Effector memory CD4-positive, alpha-beta T cell (primary cell): ENCODE data around the gene BMERB1.

ENCODE experiments used
- DNase-seq, 3 donors: peaks; one replicate each; pipeline ENCODE4 v3.0.0-alpha.2; 2020
- H3K27ac ChIP-seq: 2 replicates; pipeline ENCODE4 v1.7.0; 2013; ENCODE audit warnings: mild to moderate bottlenecking, low read length, moderate library complexity; ENCODE audit not compliant: insufficient read depth, poor library complexity, severe bottlenecking
- H3K27me3 ChIP-seq: replicated peaks from 2 replicates; pipeline ENCODE4 v1.7.0; 2013; ENCODE audit warnings: mild to moderate bottlenecking, low read length; ENCODE audit not compliant: insufficient read depth, control insufficient read depth, poor library complexity, severe bottlenecking
- H3K36me3 ChIP-seq: 2 replicates; pipeline ENCODE4 v1.7.0; 2013; ENCODE audit warnings: mild to moderate bottlenecking, low read length, moderate library complexity; ENCODE audit not compliant: control insufficient read depth, insufficient read depth
- H3K4me1 ChIP-seq: 2 replicates; pipeline ENCODE4 v1.7.0; 2013; ENCODE audit warnings: low read length, mild to moderate bottlenecking; ENCODE audit not compliant: control insufficient read depth, insufficient read depth, poor library complexity, severe bottlenecking
- H3K4me3 ChIP-seq: 2 replicates; pipeline ENCODE4 v1.7.0; 2013; ENCODE audit warnings: low read length, low read depth, mild to moderate bottlenecking; ENCODE audit not compliant: insufficient read depth, poor library complexity, severe bottlenecking
- H3K9me3 ChIP-seq: 2 replicates; pipeline ENCODE4 v1.7.0; 2013; ENCODE audit warnings: mild to moderate bottlenecking, low read length, moderate library complexity; ENCODE audit not compliant: control insufficient read depth

Gene BMERB1

DNA sequence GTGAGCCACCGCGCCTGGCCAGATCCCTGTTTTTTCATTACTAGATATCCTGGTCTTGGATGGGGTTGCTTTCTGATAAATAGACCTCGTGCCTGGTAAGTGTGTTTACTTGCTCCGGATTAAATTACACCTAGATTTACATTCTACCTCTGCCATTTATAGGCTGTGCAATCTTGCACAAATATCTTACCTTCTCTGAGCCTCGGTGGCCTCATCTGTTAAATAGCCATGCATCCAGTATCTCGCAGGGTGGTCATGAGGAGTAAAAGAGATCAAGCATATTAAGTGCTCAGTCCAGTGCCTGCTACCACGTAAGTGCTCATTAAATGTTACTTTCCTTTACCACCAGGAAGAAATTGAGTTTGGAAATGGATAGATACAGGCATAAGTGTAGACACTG lies 98.4 kb downstream of the BMERB1 start:
- no peaks in the 10 kb centered on the region for H3K4me1 ChIP-seq
- no peaks in the 10 kb centered on the region for H3K36me3 ChIP-seq

DNA sequence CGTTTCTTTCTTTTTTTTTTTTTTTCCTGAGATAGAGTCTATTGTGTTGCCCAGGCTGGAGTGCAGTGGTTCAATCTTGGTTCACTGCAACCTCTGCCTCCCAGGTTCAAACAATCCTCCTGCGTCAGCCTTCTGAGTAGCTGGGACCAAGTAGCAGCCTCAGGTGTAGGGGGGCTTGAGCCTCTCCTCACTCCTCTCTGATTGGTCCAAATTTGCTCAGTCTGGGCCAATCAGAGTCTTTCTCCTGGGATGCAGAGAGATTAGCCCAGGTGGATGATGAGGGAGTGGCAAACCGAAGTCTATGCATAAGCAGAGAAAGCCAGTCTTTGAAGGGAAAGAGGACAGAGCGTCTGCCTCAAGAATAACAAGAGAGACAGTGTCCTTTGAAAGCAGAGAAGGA lies 99.0 kb downstream of the BMERB1 start:
- Histone ChIP-seq H3K27me3 (no peaks in the 10 kb centered on the region), H3K9me3 (no peaks in the 10 kb centered on the region), H3K4me1 (no peaks in the 10 kb centered on the region), H3K4me3 (no peak overlapping the region), H3K36me3 (no peaks in the 10 kb centered on the region), H3K27ac (no peak overlapping the region)
- no peak for DNase-seq

More for the DNA sequence above, 98.4 kb downstream of the BMERB1 start:
- Histone ChIP-seq H3K4me3 (no peak overlapping the region), H3K27me3 (no peaks in the 10 kb centered on the region), H3K27ac (no peak overlapping the region), H3K9me3 (no peaks in the 10 kb centered on the region)
- DNase-seq = no peak

DNA sequence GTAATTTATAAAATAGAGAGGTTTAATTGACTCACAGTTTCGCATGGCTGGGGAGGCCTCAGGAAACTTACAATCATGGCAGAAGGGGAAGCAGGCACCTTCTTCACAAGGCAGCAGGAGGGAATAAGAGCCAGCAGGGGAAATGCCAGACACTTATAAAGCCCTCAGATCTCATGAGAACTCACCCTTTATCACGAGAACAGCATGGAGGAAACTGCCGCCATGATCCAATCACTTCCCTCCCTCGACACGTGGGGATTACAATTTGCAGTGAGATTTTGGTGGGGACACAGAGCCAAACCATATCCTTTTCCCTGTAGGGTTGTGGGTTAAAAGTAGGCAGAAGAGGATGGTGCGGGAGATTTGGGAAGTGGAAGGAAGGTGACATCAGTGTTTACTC lies 101.4 kb downstream of the BMERB1 start:
- Histone ChIP-seq H3K4me1 (no peaks in the 10 kb centered on the region), H3K27me3 (no peaks in the 10 kb centered on the region), H3K4me3 (no peak overlapping the region), H3K9me3 (no peaks in the 10 kb centered on the region), H3K27ac (no peak overlapping the region), H3K36me3 (no peaks in the 10 kb centered on the region)
- no peak for DNase-seq

DNA sequence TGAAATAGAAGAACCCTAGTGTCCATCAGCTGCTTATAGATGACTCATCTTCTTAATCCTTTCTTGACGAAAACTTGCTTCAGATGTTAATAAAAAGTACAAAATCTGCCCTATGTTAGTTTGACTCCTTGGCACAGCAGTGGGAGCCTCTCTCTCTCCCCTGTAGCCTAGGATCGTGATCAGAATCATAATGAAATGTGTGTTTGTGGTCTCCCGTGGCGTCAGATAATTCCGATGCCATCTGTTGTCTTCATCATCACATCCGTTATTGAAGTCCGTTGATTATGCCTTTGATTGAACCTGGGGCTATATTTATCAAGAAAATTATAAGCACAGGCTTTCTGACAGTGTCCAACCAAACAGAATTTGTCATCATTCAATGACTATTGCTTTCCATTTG lies 102.5 kb downstream of the BMERB1 start:
- no peak for DNase-seq
- H3K36me3 ChIP-seq = no peaks in the 10 kb centered on the region
- H3K4me3 ChIP-seq = no peak overlapping the region
- no peaks in the 10 kb centered on the region for H3K4me1 ChIP-seq
- H3K27me3 ChIP-seq = no peaks in the 10 kb centered on the region
- H3K9me3 ChIP-seq = no peaks in the 10 kb centered on the region
- no peak overlapping the region for H3K27ac ChIP-seq

DNA sequence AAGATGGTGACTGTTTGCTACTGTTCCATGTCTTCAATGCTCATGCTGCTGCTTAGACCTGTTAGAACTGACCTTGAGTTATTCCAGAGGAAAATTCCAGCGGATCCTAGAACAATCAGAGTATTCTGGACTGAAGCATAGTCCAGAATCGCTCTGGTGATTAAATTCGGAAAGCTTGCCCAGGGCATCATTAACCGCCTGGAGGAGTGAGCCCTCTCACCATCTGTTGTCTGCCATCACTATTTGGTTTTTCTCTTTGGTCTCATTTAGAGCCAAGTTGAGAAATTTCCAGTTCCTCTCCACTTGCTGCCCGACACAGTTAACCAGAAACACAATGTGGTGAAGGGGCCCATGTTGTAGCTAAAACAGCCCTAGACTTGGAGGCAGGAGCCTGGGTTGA lies 104.1 kb downstream of the BMERB1 start:
- H3K9me3 ChIP-seq = no peaks in the 10 kb centered on the region
- no peaks in the 10 kb centered on the region for H3K36me3 ChIP-seq
- H3K4me3 ChIP-seq = no peak overlapping the region
- H3K27ac ChIP-seq = no peak overlapping the region
- DNase-seq = no peak
- no peaks in the 10 kb centered on the region for H3K4me1 ChIP-seq
- H3K27me3 ChIP-seq = no peaks in the 10 kb centered on the region

DNA sequence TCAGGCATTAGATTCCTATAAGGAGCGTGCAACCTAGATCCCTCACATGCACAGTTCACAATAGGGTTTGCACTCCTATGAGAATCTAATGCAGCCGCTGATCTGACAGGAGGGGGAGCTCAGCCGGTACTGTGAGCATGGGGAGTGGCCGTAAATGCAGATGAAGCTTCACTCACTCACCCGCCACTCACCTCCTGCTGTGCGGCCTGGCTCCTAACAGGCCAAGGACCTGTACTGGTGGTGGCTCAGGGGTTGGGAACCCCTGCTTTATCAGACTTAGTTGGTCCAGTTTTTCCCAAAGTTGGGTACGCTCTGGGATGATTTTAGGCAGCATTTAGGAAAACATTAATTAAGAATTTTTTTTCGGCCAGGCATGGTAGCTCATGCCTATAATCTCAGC lies 104.8 kb downstream of the BMERB1 start:
- H3K27ac ChIP-seq = no peak overlapping the region
- H3K4me3 ChIP-seq = no peak overlapping the region
- H3K4me1 ChIP-seq = no peaks in the 10 kb centered on the region
- no peaks in the 10 kb centered on the region for H3K9me3 ChIP-seq
- H3K36me3 ChIP-seq = no peaks in the 10 kb centered on the region
- DNase-seq = no peak
- no peaks in the 10 kb centered on the region for H3K27me3 ChIP-seq

DNA sequence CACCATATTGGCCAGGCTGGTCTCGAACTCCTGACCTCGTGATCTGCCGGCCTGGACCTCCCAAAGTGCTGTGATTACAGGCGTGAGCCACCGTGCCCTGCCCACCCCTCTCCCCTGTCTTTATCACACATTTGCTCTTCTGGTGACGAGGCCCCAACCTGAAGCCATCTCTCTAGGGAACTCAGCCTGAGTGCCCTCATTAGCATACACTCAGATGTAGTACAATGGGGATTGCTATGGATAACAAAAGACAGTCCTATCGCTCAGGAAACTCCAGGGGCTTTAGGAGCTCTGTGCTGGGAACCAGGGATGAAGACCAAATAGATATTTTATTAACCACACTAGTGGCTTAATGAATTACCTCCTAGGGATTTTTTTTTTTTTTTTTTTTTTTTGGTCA lies 107.9 kb downstream of the BMERB1 start:
- Histone ChIP-seq H3K4me3 (no peak overlapping the region), H3K27me3 (no peaks in the 10 kb centered on the region), H3K36me3 (no peaks in the 10 kb centered on the region), H3K4me1 (no peaks in the 10 kb centered on the region), H3K9me3 (no peaks in the 10 kb centered on the region), H3K27ac (no peak overlapping the region)
- DNase-seq = no peak

DNA sequence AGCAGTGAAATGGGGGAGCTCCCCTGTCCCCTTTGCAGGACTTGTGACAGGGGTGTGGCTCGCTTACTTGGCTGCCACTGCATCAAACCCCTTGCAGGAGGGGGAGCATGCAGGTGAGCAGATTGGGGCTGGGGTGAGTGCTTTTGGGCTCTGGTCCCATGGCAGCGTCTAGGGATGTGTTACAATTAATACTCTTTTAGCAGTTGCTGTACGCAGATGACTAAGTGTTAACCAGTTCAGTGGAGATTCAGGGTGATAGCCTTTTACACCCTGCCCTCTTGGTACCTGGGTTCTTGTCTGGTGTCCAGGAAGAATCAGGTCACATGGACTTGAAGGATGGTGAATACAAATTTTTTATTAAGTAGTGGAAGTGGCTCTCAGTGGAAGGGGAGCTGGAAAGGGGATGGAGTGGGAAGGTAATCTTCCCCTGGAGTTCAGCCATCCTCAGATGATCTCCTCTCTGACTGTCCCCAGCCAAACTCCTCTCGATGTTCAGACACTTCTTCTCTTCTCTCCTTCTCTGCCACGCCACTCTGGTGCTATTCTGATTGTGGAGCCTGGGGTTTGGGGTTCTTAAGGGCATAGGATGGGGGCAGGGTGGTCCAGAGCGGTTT lies 108.5 kb downstream of the BMERB1 start:
- no peak for DNase-seq
- Histone ChIP-seq H3K9me3 (no peaks in the 10 kb centered on the region), H3K4me1 (no peaks in the 10 kb centered on the region)

DNA sequence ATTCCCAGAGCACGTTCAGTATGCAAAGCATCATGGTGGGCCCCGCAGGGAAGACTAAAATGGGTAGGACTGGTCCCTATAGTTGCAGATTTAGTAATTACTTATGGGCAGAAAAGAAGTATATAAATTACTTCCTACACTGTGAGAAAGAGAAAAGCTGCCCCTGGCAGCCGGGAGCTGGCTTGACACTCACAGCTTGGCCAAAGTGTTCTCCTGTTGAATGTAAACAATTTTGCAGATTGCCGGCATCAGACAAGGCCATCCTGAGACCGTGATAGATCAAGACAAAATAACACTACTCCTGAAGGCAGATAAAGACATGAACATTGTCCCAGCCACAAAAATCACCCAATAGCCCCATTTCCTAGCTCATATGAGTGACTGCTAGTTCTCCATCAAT lies 110.0 kb downstream of the BMERB1 start:
- H3K4me3 ChIP-seq = no peak overlapping the region

More for the DNA sequence above, 108.5 kb downstream of the BMERB1 start:
- H3K27me3 ChIP-seq = no peaks in the 10 kb centered on the region
- no peak overlapping the region for H3K4me3 ChIP-seq
- no peaks in the 10 kb centered on the region for H3K36me3 ChIP-seq
- no peak overlapping the region for H3K27ac ChIP-seq

DNA sequence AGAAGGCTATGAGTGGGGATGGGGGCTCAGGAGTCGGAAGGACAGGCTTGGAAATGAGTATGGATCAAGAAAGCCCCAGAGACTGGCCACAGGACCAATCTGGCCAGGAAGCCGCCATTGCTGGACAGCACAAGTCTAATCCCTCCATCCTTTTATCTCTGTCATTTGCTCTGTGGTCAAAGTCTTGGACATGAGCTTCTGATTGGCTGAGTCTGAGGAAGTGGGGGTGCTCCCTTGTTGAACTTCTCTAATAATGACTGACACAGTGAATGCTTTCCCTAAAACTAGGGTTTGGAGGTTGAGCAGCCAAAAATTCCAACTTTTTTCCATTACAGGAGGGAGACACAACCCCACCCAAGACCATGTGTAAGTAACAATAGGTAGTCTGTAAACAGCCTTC lies 111.2 kb downstream of the BMERB1 start:
- no peak for DNase-seq
- H3K27me3 ChIP-seq = no peaks in the 10 kb centered on the region
- H3K27ac ChIP-seq = no peak overlapping the region
- no peak overlapping the region for H3K4me3 ChIP-seq
- no peaks in the 10 kb centered on the region for H3K9me3 ChIP-seq
- H3K4me1 ChIP-seq = no peaks in the 10 kb centered on the region
- H3K36me3 ChIP-seq = no peaks in the 10 kb centered on the region

More for the DNA sequence above, 110.0 kb downstream of the BMERB1 start:
- Histone ChIP-seq H3K36me3 (no peaks in the 10 kb centered on the region), H3K27me3 (no peaks in the 10 kb centered on the region), H3K4me1 (no peaks in the 10 kb centered on the region), H3K27ac (no peak overlapping the region), H3K9me3 (no peaks in the 10 kb centered on the region)
- DNase-seq = no peak
